K562 (cell line): Measurements from ENCODE around the gene KIN. TPM values are rescaled to one million over a fixed set of nuclear protein-coding genes. Genes with fewer than 3 reads are reported as not detected.

Source experiments
- ATAC-seq: fragments of 200-7000 bp; cut with Tn5 transposase; 3 replicates; pipeline ENCODE4 v1.9.1; 2020; ENCODE audit warnings: moderate library complexity
- BruUV-seq: library from RNA; stranded (reverse); fragments of 400-500 nt; replicated peaks from 2 replicates; lab custom pipeline; 2021; lab: Mats Ljungman, UMichigan
- CTCF ChIA-PET: fragments of 300-600 bp; formaldehyde crosslinking; extraction: SDS; loops from one replicate; lab custom pipeline; 2021; ENCODE audit warnings: low intra/inter-chr PET ratio; lab: Yijun Ruan, JAX
- POLR2A ChIA-PET: fragments of 300-600, 350-650 bp; sonication (Branson Sonifier 250); formaldehyde crosslinking; extraction: SDS; loops from one replicate; lab custom pipeline; 2021; ENCODE audit warnings: antibody characterized with exemption, inconsistent platforms; lab: Yijun Ruan, JAX
- DNase-seq, 4 experiments: peaks; one replicate each; pipeline versions ENCODE4 v3.0.0 to v3.0.0-alpha.2; 2011 to 2018; ENCODE audit warnings: low spot score in 3 of 4, mixed read lengths in 3 of 4; ENCODE audit errors: extremely low read depth in 1 of 4
- FAIRE-seq: peaks from 2 replicates; lab custom pipeline; 2011; peaks lifted over from hg19 to GRCh38; lab: Jason Lieb, UNC
- H2AFZ ChIP-seq: 2 replicates; pipeline ENCODE4 v1.6.0; 2011; ENCODE audit warnings: low read depth, low read length, control low read depth, inconsistent platforms
- H3K27ac ChIP-seq: fragments of 200-600 bp; 3 replicates; pipeline ENCODE4 v1.8.0; 2011; ENCODE audit warnings: low read depth, mild to moderate bottlenecking, control low read depth, inconsistent platforms, low read length, moderate library complexity, mixed read lengths; ENCODE audit errors: extremely low read depth
- H3K27me3 ChIP-seq, 2 experiments: fragments of 300-600 bp in 1 of 2; 2 replicates in 1 of 2; 3 replicates in 1 of 2; pipeline versions ENCODE4 v1.6.0 to v1.8.0; 2011; ENCODE audit warnings: inconsistent platforms in 2 of 2, low read length in 2 of 2, mild to moderate bottlenecking in 1 of 2, mixed read lengths in 1 of 2, moderate library complexity in 1 of 2; ENCODE audit not compliant: control insufficient read depth in 2 of 2, insufficient read depth in 2 of 2
- H3K36me3 ChIP-seq: fragments of 300-600 bp; 3 replicates; pipeline ENCODE4 v1.8.0; 2011; ENCODE audit warnings: mild to moderate bottlenecking, low read length, inconsistent platforms; ENCODE audit not compliant: control insufficient read depth, insufficient read depth
- H3K4me1 ChIP-seq, 2 experiments: fragments of 200-600 bp in 1 of 2; replicated peaks in 1 of 2; 2 replicates in 1 of 2; 3 replicates in 1 of 2; pipeline versions ENCODE4 v1.5.1 to v1.8.0; 2011; ENCODE audit warnings: inconsistent platforms in 2 of 2, low read length in 2 of 2, mild to moderate bottlenecking in 1 of 2, mixed read lengths in 1 of 2, moderate library complexity in 1 of 2; ENCODE audit not compliant: control insufficient read depth in 2 of 2, insufficient read depth in 2 of 2
- H3K4me2 ChIP-seq: 2 replicates; pipeline ENCODE4 v1.6.1; 2011; ENCODE audit warnings: low read length, control low read depth, inconsistent platforms, mixed read lengths; ENCODE audit not compliant: insufficient read depth
- H3K4me3 ChIP-seq: fragments of 200-600 bp; sonication (generic), shearing (Covaris generic); 2 replicates; pipeline ENCODE4 v1.5.1; 2016; ENCODE audit warnings: control low read depth, inconsistent platforms
- H3K79me2 ChIP-seq: fragments of 200-600 bp; 3 replicates; pipeline ENCODE4 v1.8.0; 2011; ENCODE audit warnings: low read length, inconsistent platforms; ENCODE audit not compliant: control insufficient read depth, insufficient read depth
- H3K9ac ChIP-seq, 2 experiments: 2 replicates each; pipeline versions ENCODE4 v1.6.0 to v1.6.1; 2011; ENCODE audit warnings: low read depth in 2 of 2, low read length in 2 of 2, control low read depth in 1 of 2, inconsistent platforms in 1 of 2, mild to moderate bottlenecking in 1 of 2, mixed read lengths in 1 of 2; ENCODE audit not compliant: insufficient read depth in 1 of 2
- H3K9me1 ChIP-seq: one replicate; pipeline ENCODE4 v1.6.0; 2011; ENCODE audit warnings: inconsistent platforms, mild to moderate bottlenecking, low read length, moderate library complexity; ENCODE audit not compliant: control insufficient read depth, insufficient read depth
- H3K9me3 ChIP-seq: replicated peaks from 2 replicates; pipeline ENCODE4 v1.5.1; 2011; ENCODE audit warnings: low read depth, low read length, inconsistent platforms; ENCODE audit not compliant: control insufficient read depth, insufficient read depth
- H4K20me1 ChIP-seq: replicated peaks from 2 replicates; pipeline ENCODE4 v1.6.1; 2011; ENCODE audit warnings: low read length, inconsistent platforms, mixed read lengths; ENCODE audit not compliant: control insufficient read depth, insufficient read depth
- ETV1 ChIP-seq: fragments of 450-650 bp; conservative IDR thresholded peaks from 2 replicates; pipeline ENCODE4 v1.6.1; 2016; ENCODE audit warnings: missing genetic modification characterization, control low read depth, low read depth, missing compliant biosample characterization
- FIP1L1 ChIP-seq: fragments of 200-400 bp; formaldehyde crosslinking; IDR thresholded peaks from 2 replicates; pipeline ENCODE4 v1.6.1; 2018; ENCODE audit warnings: mild to moderate bottlenecking, low read depth, low read length; ENCODE audit not compliant: poor library complexity, severe bottlenecking
- FOSL1 ChIP-seq: fragments of 200-800 bp; sonication (Bioruptor generic); conservative IDR thresholded peaks from 2 replicates; pipeline ENCODE4 v1.6.1; 2016; ENCODE audit warnings: missing genetic modification characterization, missing compliant biosample characterization
- FOXJ2 ChIP-seq: fragments of 200-800 bp; sonication (Bioruptor generic); IDR thresholded peaks from 2 replicates; pipeline ENCODE4 v1.6.1; 2016; ENCODE audit warnings: missing genetic modification characterization, missing compliant biosample characterization
- NRF1 ChIP-seq, 2 experiments: fragments of 450-650 bp; IDR thresholded peaks in 1 of 2; conservative IDR thresholded peaks in 1 of 2; 2 replicates each; pipeline ENCODE4 v1.6.1; 2014; ENCODE audit warnings: mild to moderate bottlenecking in 2 of 2
- SMAD1 ChIP-seq: fragments of 150-350 bp; IDR thresholded peaks from 2 replicates; pipeline ENCODE4 v1.6.1; 2014; ENCODE audit warnings: low read length, low read depth; ENCODE audit not compliant: partially characterized antibody
- SMAD4 ChIP-seq: fragments of 250-450 bp; sonication (Bioruptor Pico); conservative IDR thresholded peaks from 2 replicates; pipeline ENCODE4 v1.8.0; 2021; ENCODE audit warnings: inconsistent platforms, mild to moderate bottlenecking, moderate library complexity
- WGBS: fragments of 100-300 bp; shearing (Covaris generic); methylation state at CpG from one replicate; pipeline ENCODE4 v1.1.6; 2016; ENCODE audit warnings: low coverage, mixed read lengths; ENCODE audit not compliant: insufficient coverage; ENCODE audit errors: missing lambda C conversion rate; 5-methylcytosine and 5-hydroxymethylcytosine counted together
- in situ Hi-C: fragments of 300-500 bp; cut with MboI; formaldehyde crosslinking; loops from 4 replicates; pipeline ENCODE4 v1.15.0; 2018; ENCODE audit warnings: inconsistent platforms, mixed read lengths
- intact Hi-C: fragments of 100-400 bp; cut with micrococcal nuclease; formaldehyde crosslinking; loops from 2 replicates; pipeline ENCODE4 v1.14.2; 2022
- polyA plus RNA-seq, 8 experiments: library from polyadenylated mRNA; depleted of rRNA in 4 of 8; stranded (reverse) in 5 of 8; unstranded in 3 of 8; fragments of >200 nt; fragmentation: Nextera tagmentation in 2 of 8; fragmentation: Illumina TruSeq in 1 of 8; extraction: Ambion mirVana in 2 of 8; extraction: Trizol in 1 of 8; gene quantifications; 2 replicates each; pipeline versions ENCODE4 v1.2.1 to v1.2.3, GENCODE V29; 2011 to 2014; ENCODE audit warnings: inconsistent platforms in 1 of 8, missing spikeins in 1 of 8
- total RNA-seq, 7 experiments: library from RNA; depleted of rRNA in 6 of 7; stranded (reverse); fragments of >200 nt in 6 of 7; fragmentation: Illumina TruSeq in 2 of 7; extraction: Trizol in 2 of 7; gene quantifications; 2 replicates each; pipeline versions ENCODE4 v1.2.1 to v1.2.3, GENCODE V29; 2011 to 2021; ENCODE audit warnings: low replicate concordance in 1 of 7
- TF ChIP-seq, protein P1 (sequence below): fragments of 200-800 bp; sonication (Bioruptor generic); IDR thresholded peaks from 2 replicates; pipeline ENCODE4 v1.6.1; 2016; ENCODE audit warnings: missing genetic modification characterization, missing compliant biosample characterization
- TF ChIP-seq, protein P2 (sequence below), 2 experiments: fragments of 450-650 bp; conservative IDR thresholded peaks; 2 replicates each; pipeline ENCODE4 v1.6.1; 2017; ENCODE audit warnings: mild to moderate bottlenecking in 2 of 2, moderate library complexity in 2 of 2
- TF ChIP-seq, protein P3 (sequence below), 3 experiments: fragments of 200-800 bp in 1 of 3; sonication (Bioruptor generic) in 1 of 3; sonication (generic) in 1 of 3; formaldehyde crosslinking in 1 of 3; IDR thresholded peaks; 2 replicates each; pipeline versions ENCODE4 v1.6.1 to v1.8.0; 2016 to 2022; ENCODE audit warnings: mild to moderate bottlenecking in 2 of 3, missing compliant biosample characterization in 2 of 3, missing genetic modification characterization in 2 of 3, missing genetic modification reagents in 1 of 3
- TF ChIP-seq, protein P4 (sequence below): fragments of 450-650 bp; IDR thresholded peaks from 2 replicates; pipeline ENCODE4 v1.6.1; 2016

KIN gene
- total and polyA plus RNA-seq, 9 of the 15 experiments (the other 6 are each of a cell fraction or from before 2014, with no cell fraction given): 11.7 to 35.6 (median 16.0) TPM

DNA sequence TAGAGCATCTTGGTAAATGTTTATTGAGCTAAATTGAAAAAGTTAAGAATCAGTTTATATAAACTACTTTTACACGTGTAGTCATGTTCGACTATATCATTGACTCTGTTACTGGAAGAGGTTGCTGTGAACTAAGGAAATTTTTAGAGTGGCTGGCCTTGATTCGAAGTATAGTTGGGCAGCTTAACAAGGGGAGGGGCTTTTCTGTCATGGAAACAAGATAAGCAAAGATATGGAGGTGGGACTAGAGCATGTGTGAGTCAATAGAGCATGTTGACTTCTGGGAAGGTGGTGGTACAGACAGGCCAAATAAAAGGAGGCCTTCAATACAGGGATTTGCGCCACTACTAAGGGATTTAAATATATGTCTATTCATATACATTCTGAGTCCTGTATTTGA, 7.8 kb upstream of the KIN start:
- DNase-seq (peak; percentile 41 to 73 (median 58)), ATAC-seq (peak; percentile 95), FAIRE-seq (peak; percentile 79)
- no TSS peak for BruUV-seq
- peaks cover 15% of the 10 kb centered on the region for H4K20me1 ChIP-seq
- no peak overlapping the region for H3K4me3 ChIP-seq
- 36% methylated on average over 4 of the region's 4 CpGs for WGBS
- in situ Hi-C loops (no loop called here), intact Hi-C loops (no loop called here)
- no peak overlapping the region for H2AFZ ChIP-seq
- H3K27ac ChIP-seq: 0 out of 3 replicates have a peak overlapping the region, but pooled peaks have one; percentile 0
- H3K9ac ChIP-seq: no peak overlapping the region
- POLR2A ChIA-PET: interaction anchor here (1.0 kb wide), 1 partner anchor 18 kb away, joined by 5 read pairs; no protein-coding TSS in a partner anchor
- CTCF ChIA-PET: no interaction called here
- H3K9me3 ChIP-seq: no peaks in the 10 kb centered on the region
- no peaks in the 10 kb centered on the region for H3K27me3 ChIP-seq
- peaks cover 70% of the 10 kb centered on the region for H3K79me2 ChIP-seq
- no peaks in the 10 kb centered on the region for H3K9me1 ChIP-seq
- peaks cover 83% of the 10 kb centered on the region for H3K36me3 ChIP-seq
- H3K4me2 ChIP-seq: no peak overlapping the region
- H3K4me1 ChIP-seq: peaks cover 0 to 21% of the 10 kb centered on the region in 2 experiments; a peak in 2 of 5 replicates
- TF ChIP-seq, protein P1, sequence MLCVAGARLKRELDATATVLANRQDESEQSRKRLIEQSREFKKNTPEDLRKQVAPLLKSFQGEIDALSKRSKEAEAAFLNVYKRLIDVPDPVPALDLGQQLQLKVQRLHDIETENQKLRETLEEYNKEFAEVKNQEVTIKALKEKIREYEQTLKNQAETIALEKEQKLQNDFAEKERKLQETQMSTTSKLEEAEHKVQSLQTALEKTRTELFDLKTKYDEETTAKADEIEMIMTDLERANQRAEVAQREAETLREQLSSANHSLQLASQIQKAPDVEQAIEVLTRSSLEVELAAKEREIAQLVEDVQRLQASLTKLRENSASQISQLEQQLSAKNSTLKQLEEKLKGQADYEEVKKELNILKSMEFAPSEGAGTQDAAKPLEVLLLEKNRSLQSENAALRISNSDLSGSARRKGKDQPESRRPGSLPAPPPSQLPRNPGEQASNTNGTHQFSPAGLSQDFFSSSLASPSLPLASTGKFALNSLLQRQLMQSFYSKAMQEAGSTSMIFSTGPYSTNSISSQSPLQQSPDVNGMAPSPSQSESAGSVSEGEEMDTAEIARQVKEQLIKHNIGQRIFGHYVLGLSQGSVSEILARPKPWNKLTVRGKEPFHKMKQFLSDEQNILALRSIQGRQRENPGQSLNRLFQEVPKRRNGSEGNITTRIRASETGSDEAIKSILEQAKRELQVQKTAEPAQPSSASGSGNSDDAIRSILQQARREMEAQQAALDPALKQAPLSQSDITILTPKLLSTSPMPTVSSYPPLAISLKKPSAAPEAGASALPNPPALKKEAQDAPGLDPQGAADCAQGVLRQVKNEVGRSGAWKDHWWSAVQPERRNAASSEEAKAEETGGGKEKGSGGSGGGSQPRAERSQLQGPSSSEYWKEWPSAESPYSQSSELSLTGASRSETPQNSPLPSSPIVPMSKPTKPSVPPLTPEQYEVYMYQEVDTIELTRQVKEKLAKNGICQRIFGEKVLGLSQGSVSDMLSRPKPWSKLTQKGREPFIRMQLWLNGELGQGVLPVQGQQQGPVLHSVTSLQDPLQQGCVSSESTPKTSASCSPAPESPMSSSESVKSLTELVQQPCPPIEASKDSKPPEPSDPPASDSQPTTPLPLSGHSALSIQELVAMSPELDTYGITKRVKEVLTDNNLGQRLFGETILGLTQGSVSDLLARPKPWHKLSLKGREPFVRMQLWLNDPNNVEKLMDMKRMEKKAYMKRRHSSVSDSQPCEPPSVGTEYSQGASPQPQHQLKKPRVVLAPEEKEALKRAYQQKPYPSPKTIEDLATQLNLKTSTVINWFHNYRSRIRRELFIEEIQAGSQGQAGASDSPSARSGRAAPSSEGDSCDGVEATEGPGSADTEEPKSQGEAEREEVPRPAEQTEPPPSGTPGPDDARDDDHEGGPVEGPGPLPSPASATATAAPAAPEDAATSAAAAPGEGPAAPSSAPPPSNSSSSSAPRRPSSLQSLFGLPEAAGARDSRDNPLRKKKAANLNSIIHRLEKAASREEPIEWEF (CRISPR knock-in tag): no peak
- TF ChIP-seq SMAD4 (CRISPR knock-in tag) (no peak), NRF1 (conservative IDR thresholded peaks at IDR 0.05 in 1 of 2, IDR thresholded peaks at IDR 0.05 in 1 of 2) (peak; percentile 60 to 63), SMAD1 (no peak), FOXJ2 (tag) (peak; percentile 68; the same call in 1 of the 2 replicates), FOSL1 (tag) (peak; percentile 54; the same call in 1 of the 2 replicates), FIP1L1 (no peak), ETV1 (no peak)
- TF ChIP-seq, protein P2, sequence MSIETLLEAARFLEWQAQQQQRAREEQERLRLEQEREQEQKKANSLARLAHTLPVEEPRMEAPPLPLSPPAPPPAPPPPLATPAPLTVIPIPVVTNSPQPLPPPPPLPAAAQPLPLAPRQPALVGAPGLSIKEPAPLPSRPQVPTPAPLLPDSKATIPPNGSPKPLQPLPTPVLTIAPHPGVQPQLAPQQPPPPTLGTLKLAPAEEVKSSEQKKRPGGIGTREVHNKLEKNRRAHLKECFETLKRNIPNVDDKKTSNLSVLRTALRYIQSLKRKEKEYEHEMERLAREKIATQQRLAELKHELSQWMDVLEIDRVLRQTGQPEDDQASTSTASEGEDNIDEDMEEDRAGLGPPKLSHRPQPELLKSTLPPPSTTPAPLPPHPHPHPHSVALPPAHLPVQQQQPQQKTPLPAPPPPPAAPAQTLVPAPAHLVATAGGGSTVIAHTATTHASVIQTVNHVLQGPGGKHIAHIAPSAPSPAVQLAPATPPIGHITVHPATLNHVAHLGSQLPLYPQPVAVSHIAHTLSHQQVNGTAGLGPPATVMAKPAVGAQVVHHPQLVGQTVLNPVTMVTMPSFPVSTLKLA (conservative IDR thresholded peaks at IDR 0.05): peak; percentile 55 to 77
- TF ChIP-seq, protein P3, sequence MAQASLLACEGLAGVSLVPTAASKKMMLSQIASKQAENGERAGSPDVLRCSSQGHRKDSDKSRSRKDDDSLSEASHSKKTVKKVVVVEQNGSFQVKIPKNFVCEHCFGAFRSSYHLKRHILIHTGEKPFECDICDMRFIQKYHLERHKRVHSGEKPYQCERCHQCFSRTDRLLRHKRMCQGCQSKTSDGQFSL (CRISPR knock-in tag; IDR thresholded peaks at IDR 0.05): no peak
- TF ChIP-seq, protein P3 (tag; IDR thresholded peaks at IDR 0.05): no peak
- TF ChIP-seq, protein P4, sequence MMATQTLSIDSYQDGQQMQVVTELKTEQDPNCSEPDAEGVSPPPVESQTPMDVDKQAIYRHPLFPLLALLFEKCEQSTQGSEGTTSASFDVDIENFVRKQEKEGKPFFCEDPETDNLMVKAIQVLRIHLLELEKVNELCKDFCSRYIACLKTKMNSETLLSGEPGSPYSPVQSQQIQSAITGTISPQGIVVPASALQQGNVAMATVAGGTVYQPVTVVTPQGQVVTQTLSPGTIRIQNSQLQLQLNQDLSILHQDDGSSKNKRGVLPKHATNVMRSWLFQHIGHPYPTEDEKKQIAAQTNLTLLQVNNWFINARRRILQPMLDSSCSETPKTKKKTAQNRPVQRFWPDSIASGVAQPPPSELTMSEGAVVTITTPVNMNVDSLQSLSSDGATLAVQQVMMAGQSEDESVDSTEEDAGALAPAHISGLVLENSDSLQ: 0 out of 2 replicates have a peak, but pooled peaks have one; percentile 19
